ENCODE data around the gene QSOX2.

The QSOX2 gene

DNA sequence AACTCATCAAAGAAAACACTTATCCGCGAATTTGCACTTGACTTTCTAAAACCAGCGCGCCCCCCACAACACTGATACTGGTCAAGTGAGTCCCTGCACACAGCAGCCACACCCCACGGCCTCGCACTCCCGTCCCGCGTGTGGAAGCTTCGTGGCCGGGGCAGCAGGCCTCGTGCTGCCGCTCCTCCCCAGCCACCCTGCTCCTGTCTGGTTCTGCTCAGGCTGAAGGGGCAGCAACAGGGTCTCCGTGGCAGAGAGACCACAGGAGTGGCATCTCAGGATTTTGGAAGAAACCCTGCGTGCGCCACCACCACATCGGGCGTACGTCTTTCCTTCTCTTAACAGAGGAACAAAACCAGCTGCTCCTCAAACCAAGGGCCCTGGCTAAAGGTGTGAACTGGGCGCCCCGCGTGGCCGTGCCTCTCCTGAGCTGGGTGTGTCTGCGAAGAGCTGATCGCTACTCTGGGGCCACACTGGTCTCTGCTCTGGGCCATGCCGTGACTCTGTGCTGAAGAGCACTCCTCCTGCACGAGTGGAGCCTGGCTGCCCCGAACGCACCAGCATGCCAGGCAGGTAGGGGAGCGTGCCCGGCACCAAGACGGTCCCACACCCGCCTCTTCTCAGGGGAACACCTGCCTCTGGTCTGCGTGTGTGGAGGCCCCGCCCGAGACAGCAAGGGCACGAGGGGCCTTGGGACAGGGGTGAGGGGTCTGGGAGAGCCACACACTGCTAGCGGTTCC, 23.3 kb downstream of the QSOX2 start:
- no peak for DNase-seq (ENCODE audit: low spot score)

GRCh38 chr9:136220017-136220729, 25.4 kb downstream of the QSOX2 start:
- no peak for DNase-seq (ENCODE audit: low spot score)

DNA sequence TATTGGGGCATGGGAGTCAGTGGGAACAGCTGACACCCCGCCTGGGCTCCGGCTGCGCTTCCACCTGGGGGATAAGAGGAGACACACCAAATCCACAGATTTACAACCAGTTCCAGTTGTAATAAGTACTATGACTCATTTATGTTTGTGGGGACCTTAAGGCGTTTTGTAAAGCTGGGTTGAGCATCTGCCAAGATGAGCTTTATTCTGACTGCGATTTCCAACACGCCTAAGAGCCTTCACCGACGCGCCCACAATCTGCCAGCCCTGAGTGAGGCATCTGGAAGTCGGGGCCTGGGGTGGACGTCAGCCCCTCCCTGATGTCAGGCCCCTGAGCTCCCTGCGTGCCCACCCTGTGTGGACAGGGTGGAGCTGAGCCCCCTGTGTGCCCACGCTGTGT, 26.3 kb downstream of the QSOX2 start:
- peak; percentile 80 for DNase-seq (ENCODE audit: low spot score)

DNA sequence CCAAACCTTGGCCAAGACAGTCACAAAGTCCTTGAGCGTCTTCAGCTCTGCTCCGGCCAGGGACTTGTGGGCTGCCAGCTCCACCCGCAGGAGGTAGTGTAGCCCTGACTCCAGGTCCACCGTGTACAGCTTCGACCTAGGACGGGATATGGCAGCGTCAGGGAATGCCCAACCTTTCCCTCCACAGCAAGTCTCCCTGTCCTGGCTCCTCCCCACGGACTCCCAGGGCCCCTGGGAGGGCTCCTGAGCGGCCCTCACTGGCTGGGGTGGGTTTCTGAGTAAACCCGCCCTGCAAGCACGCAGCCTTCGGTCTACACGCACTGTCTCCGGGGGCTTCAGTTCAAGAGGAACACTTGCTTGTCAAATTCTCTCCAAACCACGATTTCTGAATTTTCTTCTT, 26.9 kb downstream of the QSOX2 start:
- DNase-seq (ENCODE audit: low spot score) = peak; percentile 61

GRCh38 chr9:136218271-136218670, 27.3 kb downstream of the QSOX2 start:
- DNase-seq (ENCODE audit: low spot score) = no peak

- DNase-seq (ENCODE audit: low spot score) = no peak
These were observed 28.9 kb downstream of the QSOX2 start for GRCh38 chr9:136216541-136217244.

GRCh38 chr9:136213733-136214132, 31.9 kb downstream of the QSOX2 start:
- no peak for DNase-seq (ENCODE audit: low spot score)

- DNase-seq (ENCODE audit: low spot score) = peak; percentile 68
These were observed 33.2 kb downstream of the QSOX2 start for GRCh38 chr9:136212345-136212950.

DNA sequence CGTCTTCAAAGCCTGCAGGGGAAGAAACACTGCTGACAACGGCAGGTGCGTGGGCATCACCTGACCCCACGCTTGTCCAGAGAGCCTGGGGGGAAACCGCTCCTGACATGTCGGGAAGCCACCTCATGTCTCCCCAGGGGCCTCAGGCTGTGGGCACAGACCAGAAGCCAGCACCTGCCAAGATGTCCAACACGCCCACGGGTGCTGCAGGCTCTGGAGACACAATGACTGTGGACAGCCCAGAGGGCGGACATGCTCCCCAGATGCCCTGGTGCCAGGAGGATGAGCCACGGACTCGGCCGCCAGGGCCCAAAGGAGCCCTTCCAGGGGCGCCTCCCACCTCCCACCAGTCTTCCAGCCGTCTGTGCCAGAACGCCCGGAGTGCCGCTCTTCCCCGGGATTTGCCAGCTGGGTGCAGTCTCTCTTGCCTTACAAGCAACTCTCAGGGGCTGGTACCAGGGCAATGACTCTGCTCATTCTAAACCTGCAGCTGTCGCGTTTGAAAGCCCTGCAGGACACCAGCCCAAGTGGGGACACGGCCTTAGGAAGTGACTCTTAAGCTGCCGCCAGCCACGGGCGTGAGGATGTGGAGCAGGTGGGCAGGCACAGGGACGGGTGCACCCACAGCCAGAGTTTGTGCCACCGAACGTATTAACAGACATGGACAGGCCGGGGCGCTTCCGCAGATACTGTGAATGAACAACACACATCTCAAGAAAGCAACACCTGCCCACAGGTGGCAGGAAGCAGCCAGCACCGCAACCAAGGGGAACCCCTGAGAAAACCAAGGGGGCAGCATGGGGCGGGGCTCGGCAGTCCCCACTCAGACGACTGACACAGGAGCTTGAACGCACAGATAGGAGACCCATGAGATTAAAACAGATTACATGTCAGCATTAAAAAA, 33.9 kb downstream of the QSOX2 start:
- peak; percentile 64 for DNase-seq (ENCODE audit: low spot score)

DNA sequence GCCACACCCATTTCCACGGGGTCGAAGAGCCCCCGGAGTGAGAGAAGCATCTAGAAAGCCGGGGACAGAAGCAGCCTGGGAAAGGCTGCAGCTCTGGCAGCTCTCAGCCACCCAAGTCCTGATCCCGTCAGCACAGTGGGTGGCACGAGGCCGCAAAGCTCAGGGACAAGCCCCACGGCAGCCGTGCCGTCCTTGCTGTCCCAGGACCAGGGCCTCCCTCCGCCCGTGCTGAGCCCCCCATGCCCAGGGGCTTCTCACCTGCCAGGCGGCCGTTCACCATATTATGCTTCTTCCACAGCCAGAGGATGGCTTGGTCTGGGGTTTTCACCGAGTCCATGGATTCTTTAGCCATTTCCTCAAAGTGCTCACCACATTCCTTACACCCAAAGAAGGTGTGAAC, 34.6 kb downstream of the QSOX2 start:
- DNase-seq (ENCODE audit: low spot score) = no peak

DNA sequence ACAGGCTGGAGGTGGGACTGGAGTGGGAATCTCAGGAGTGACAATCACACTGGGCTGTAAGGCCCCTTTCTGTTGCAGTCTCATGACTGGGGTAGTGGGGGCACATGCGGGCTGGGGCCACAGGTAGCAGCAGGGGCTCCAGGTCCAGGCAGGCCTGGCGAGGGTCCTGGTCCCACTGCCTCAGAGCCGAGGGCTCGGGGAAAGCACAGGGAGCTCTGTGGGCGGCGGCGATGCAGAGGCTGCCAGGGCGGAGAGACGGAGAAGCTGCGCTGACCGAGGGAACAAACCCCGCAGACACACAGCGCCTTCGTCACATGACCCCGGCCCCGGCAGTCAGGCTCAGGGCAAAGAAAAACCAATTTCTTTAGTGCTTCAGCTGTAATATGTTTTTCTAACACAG, 35.3 kb downstream of the QSOX2 start:
- DNase-seq (ENCODE audit: low spot score) = no peak

DNA sequence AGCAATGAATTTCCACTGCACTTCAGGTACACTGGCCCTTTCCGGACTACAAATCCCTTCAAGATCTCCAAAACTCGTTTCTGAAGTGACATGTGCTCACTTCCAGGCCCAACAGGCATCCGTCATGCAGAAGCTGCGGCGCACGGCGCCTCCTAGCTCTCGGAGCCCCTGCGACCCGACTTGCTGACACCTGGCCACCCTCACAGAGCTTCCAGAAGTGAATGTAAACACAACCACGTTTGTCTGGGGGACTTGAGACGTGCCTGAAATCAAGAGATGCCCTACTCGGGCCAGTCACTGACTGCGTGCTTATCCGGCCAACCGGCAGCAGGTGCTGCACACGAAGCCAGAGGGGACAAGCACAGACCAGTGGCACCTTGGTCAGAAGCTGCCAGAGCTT, 35.8 kb downstream of the QSOX2 start:
- no peak for DNase-seq (ENCODE audit: low spot score)

GRCh38 chr9:136209232-136209631, 36.4 kb downstream of the QSOX2 start:
- DNase-seq (ENCODE audit: low spot score) = no peak

- no peak for DNase-seq (ENCODE audit: low spot score)
These were observed 36.9 kb downstream of the QSOX2 start for GRCh38 chr9:136208675-136209074.

DNA sequence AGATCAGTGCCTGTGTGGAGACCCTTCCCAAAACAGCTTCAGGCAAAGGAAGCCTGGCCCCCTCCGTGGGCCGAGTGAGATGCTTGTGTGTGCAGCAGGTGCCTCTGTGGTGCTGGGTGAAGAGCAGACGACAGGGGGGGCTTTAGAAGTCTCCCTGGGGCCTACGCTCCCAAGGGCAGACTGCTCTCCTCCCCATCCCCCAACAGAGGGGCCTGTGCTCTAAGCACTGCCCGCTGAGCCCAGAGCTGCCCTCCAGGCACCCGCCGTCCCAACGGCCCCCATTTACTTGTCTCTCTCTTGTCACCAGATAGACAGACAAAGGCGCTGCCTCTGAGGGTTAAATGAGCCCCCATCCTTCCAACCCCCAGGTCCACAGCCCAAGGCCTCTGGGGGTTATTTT, 38.0 kb downstream of the QSOX2 start:
- DNase-seq (ENCODE audit: low spot score) = peak; percentile 70

DNA sequence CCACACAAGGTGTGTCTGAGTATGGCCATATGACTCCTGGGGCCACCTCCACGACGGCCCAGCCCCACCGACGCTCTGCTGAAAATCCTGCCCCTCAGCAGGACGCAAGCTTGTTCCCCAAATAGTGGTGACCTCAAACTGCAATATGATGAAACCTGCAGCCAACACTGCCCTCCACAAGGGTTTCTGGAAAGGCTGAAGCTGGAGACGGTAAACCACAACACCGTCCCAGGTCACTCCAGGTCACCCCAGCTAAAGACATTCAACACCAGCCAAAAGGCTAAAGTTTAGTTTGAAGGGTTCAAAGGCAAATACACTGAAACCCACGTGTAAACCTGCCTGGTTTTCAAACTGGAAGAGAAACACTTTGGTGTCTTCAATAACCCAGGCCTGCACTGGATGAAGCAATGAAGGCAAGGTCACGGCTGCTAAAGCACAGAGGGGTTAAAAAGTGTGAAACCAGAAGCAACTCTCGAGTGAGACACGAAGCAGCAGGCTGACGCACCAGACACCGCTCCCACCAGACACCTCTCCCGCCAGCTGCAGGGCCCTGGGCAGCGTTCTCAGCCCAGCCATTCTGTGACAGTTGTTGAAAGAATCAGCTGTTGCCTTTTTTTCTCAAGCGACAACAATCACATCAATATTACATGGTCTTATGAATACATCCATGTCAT, 38.9 kb downstream of the QSOX2 start:
- DNase-seq (ENCODE audit: low spot score) = no peak

DNA sequence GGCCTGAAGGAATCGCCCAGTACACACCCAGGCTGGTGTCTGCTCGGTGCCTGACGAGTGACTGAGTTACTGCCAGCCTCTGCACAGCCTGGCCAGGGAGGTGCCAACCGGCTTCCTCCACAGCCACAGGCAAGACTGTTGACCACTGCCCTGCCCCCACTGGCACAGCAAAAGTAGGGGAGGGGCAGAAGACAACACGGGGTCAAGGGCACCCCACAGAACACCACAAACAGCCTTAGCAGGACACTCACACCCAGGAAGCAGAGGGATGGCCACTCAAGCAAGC, 40.0 kb downstream of the QSOX2 start:
- DNase-seq (ENCODE audit: low spot score) = no peak

- DNase-seq (ENCODE audit: low spot score) = peak; percentile 69
These were observed 40.5 kb downstream of the QSOX2 start, which contains the start of gene LHX3 for GRCh38 chr9:136204838-136205706. Gene LHX3, minus strand, starts transcription at chr9:136205128. Its CDS starts 116 bp downstream, at chr9:136205012.

- DNase-seq (ENCODE audit: low spot score) = no peak
These were observed 41.3 kb downstream of the QSOX2 start for GRCh38 chr9:136204145-136204805.

Measured in D341Med (cell line).